ENCODE results near the gene CIC. TPM values are rescaled to one million over a fixed set of nuclear protein-coding genes. Genes with fewer than 3 reads are reported as not detected.

The CIC gene
- total RNA-seq, 6 experiments from 2014 or later = 67.6 to 75.4 (median 73.7) TPM

GRCh38 chr19:42278452-42279154 lies 9.6 kb downstream of the CIC start:
- TF ChIP-seq CTCF (IDR thresholded peaks at IDR 0.05) = no peak
- H3K4me1 Mint-ChIP-seq (ENCODE audit: low read depth) = peaks cover 52% of the 10 kb centered on the region
- H3K9me3 Mint-ChIP-seq = no peaks in the 10 kb centered on the region
- peaks cover 20% of the 10 kb centered on the region for H3K36me3 Mint-ChIP-seq (ENCODE audit: low read depth)
- peak overlapping the region; percentile 93 for H3K4me3 Mint-ChIP-seq
- peak overlapping the region; percentile 94 for H3K27ac Mint-ChIP-seq
- peaks cover 9% of the 10 kb centered on the region for H3K27me3 Mint-ChIP-seq (ENCODE audit: insufficient read depth)
- DNase-seq = no peak

GRCh38 chr19:42279155-42279901 lies 10.3 kb downstream of the CIC start:
- Mint-ChIP-seq H3K27me3 (ENCODE audit: insufficient read depth) (peaks cover 9% of the 10 kb centered on the region), H3K27ac (peak overlapping the region; percentile 94), H3K4me1 (ENCODE audit: low read depth) (peaks cover 52% of the 10 kb centered on the region), H3K4me3 (peak overlapping the region; percentile 93), H3K9me3 (no peaks in the 10 kb centered on the region), H3K36me3 (ENCODE audit: low read depth) (peaks cover 20% of the 10 kb centered on the region)
- TF ChIP-seq CTCF (IDR thresholded peaks at IDR 0.05) = no peak
- no peak for DNase-seq

- Mint-ChIP-seq H3K4me3 (peak overlapping the region; percentile 93), H3K9me3 (no peaks in the 10 kb centered on the region), H3K4me1 (ENCODE audit: low read depth) (peaks cover 50% of the 10 kb centered on the region), H3K36me3 (ENCODE audit: low read depth) (peaks cover 14% of the 10 kb centered on the region), H3K27me3 (ENCODE audit: insufficient read depth) (peaks cover 9% of the 10 kb centered on the region), H3K27ac (peak overlapping the region; percentile 94)
- TF ChIP-seq CTCF (IDR thresholded peaks at IDR 0.05) = peak; percentile 95
- DNase-seq = peak; percentile 87
Observed at GRCh38 chr19:42279902-42280814, 11.1 kb downstream of the CIC start.

GRCh38 chr19:42280815-42281145 lies 11.7 kb downstream of the CIC start:
- H3K9me3 Mint-ChIP-seq = no peaks in the 10 kb centered on the region
- no peak for DNase-seq
- TF ChIP-seq CTCF (IDR thresholded peaks at IDR 0.05) = no peak
- peaks cover 12% of the 10 kb centered on the region; the same call in 1 of the 2 replicates for H3K36me3 Mint-ChIP-seq (ENCODE audit: low read depth)
- peaks cover 53% of the 10 kb centered on the region for H3K4me1 Mint-ChIP-seq (ENCODE audit: low read depth)
- peaks cover 9% of the 10 kb centered on the region for H3K27me3 Mint-ChIP-seq (ENCODE audit: insufficient read depth)
- peak overlapping the region; percentile 91; the same call in 1 of the 2 replicates for H3K27ac Mint-ChIP-seq
- peak overlapping the region; percentile 78 for H3K4me3 Mint-ChIP-seq

GRCh38 chr19:42281146-42281826 lies 12.2 kb downstream of the CIC start:
- Mint-ChIP-seq H3K4me1 (ENCODE audit: low read depth) (peaks cover 53% of the 10 kb centered on the region), H3K27ac (peak overlapping the region; percentile 91), H3K27me3 (ENCODE audit: insufficient read depth) (peaks cover 9% of the 10 kb centered on the region), H3K4me3 (peak overlapping the region; percentile 78), H3K9me3 (no peaks in the 10 kb centered on the region), H3K36me3 (ENCODE audit: low read depth) (peaks cover 7% of the 10 kb centered on the region; the same call in 1 of the 2 replicates)
- DNase-seq = no peak
- peak; percentile 33; the same call in 1 of the 2 replicates for TF ChIP-seq CTCF (IDR thresholded peaks at IDR 0.05)
